Astrocyte (in vitro differentiated cells and primary cell): ENCODE measurements around the gene NEUROG1. TPM values are rescaled to one million over a fixed set of nuclear protein-coding genes. Genes with fewer than 3 reads are reported as not detected.

Experiments used
- DNase-seq: peaks from one replicate; pipeline ENCODE4 v3.0.0-alpha.2; 2010; ENCODE audit warnings: low read depth
- FAIRE-seq: peaks from 2 replicates; lab custom pipeline; 2011; peaks lifted over from hg19 to GRCh38; lab: Jason Lieb, UNC
- H2AFZ ChIP-seq: 2 replicates; pipeline ENCODE4 v1.6.0; 2012; ENCODE audit warnings: low read depth, low read length, inconsistent platforms
- H3K27ac ChIP-seq: 2 replicates; pipeline ENCODE4 v1.5.1; 2011; ENCODE audit warnings: low read depth, low read length, inconsistent platforms
- H3K27me3 ChIP-seq: 2 replicates; pipeline ENCODE4 v1.6.0; 2011; ENCODE audit warnings: low read length, inconsistent platforms; ENCODE audit not compliant: insufficient read depth
- H3K36me3 ChIP-seq: 2 replicates; pipeline ENCODE4 v1.5.1; 2011; ENCODE audit warnings: low read length, inconsistent platforms; ENCODE audit not compliant: insufficient read depth
- H3K4me1 ChIP-seq: 2 replicates; pipeline ENCODE4 v1.5.1; 2011; ENCODE audit warnings: low read length, inconsistent platforms; ENCODE audit not compliant: insufficient read depth
- H3K4me2 ChIP-seq: 2 replicates; pipeline ENCODE4 v1.6.0; 2012; ENCODE audit warnings: low read length, inconsistent platforms
- H3K4me3 ChIP-seq: 2 replicates; pipeline ENCODE4 v1.5.1; 2011; ENCODE audit warnings: low read depth, mild to moderate bottlenecking, low read length, inconsistent platforms; ENCODE audit not compliant: insufficient read depth
- H3K79me2 ChIP-seq: 2 replicates; pipeline ENCODE4 v1.6.0; 2012; ENCODE audit warnings: mild to moderate bottlenecking, low read length, inconsistent platforms; ENCODE audit not compliant: insufficient read depth
- H3K9ac ChIP-seq: 2 replicates; pipeline ENCODE4 v1.6.0; 2012; ENCODE audit warnings: mild to moderate bottlenecking, low read length, inconsistent platforms
- H3K9me3 ChIP-seq: 2 replicates; pipeline ENCODE4 v1.5.1; 2012; ENCODE audit warnings: low read depth, mild to moderate bottlenecking, low read length, inconsistent platforms; ENCODE audit not compliant: insufficient read depth
- H4K20me1 ChIP-seq: 2 replicates; pipeline ENCODE4 v1.6.0; 2012; ENCODE audit warnings: low read length, inconsistent platforms; ENCODE audit not compliant: insufficient read depth
- H3K27ac Mint-ChIP-seq: one replicate; pipeline ENCODE4 v1.8.0; 2021; ENCODE audit warnings: mild to moderate bottlenecking, mixed read lengths; ENCODE audit not compliant: unreplicated experiment
- H3K27me3 Mint-ChIP-seq: one replicate; pipeline ENCODE4 v1.8.0; 2021; ENCODE audit warnings: low read depth, mixed read lengths; ENCODE audit not compliant: unreplicated experiment
- H3K36me3 Mint-ChIP-seq: one replicate; pipeline ENCODE4 v1.8.0; 2021; ENCODE audit warnings: low read depth, mixed read lengths; ENCODE audit not compliant: unreplicated experiment
- H3K4me1 Mint-ChIP-seq: one replicate; pipeline ENCODE4 v1.8.0; 2021; ENCODE audit warnings: low read depth, mixed read lengths; ENCODE audit not compliant: unreplicated experiment
- H3K4me3 Mint-ChIP-seq: one replicate; pipeline ENCODE4 v1.8.0; 2021; ENCODE audit warnings: mild to moderate bottlenecking, moderate library complexity, mixed read lengths; ENCODE audit not compliant: unreplicated experiment
- H3K9me3 Mint-ChIP-seq: one replicate; pipeline ENCODE4 v1.8.0; 2021; ENCODE audit warnings: mild to moderate bottlenecking, mixed read lengths; ENCODE audit not compliant: unreplicated experiment
- EZH2 ChIP-seq: IDR thresholded peaks from 2 replicates; pipeline ENCODE4 v1.6.1; 2012; ENCODE audit warnings: mild to moderate bottlenecking, low read length, inconsistent platforms; ENCODE audit not compliant: insufficient read depth
- total RNA-seq: library from RNA; stranded (reverse); gene quantifications from 2 replicates; pipeline ENCODE4 v1.2.1, GENCODE V29; 2021
- TF ChIP-seq, protein P1 (sequence below): IDR thresholded peaks from 2 replicates; pipeline ENCODE4 v1.5.1; 2011; ENCODE audit warnings: low read depth, mild to moderate bottlenecking, inconsistent platforms, low read length, moderate library complexity; ENCODE audit not compliant: insufficient read depth

The NEUROG1 gene
- total RNA-seq, 1 donor from 2014 or later, result not detected

DNA sequence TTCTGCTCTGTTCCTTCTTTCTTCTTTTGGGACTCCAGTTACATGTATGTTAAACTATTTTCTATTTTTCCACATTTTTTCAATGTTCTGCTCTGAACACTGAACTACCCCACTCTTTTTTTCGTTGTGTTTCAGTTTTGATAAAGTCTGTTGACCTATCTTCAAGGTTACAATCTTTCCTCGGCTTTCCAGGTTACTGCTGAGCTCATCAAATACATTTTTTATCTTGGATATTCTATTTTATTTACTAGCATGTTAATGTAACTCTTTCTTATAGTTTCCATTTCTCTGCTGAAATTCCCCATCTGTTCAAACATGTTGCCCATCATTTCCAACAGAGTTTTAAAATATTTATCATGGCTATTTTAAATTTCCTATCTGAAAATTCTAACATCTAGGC, 13.8 kb downstream of the NEUROG1 start:
- H3K79me2 ChIP-seq, result no peaks in the 10 kb centered on the region
- H2AFZ ChIP-seq, result no peak overlapping the region
- FAIRE-seq, result no peak
- no peaks in the 10 kb centered on the region for H3K36me3 ChIP-seq
- no peak overlapping the region for H3K27ac ChIP-seq
- Mint-ChIP-seq H3K4me3 (no peak overlapping the region), H3K27me3 (peaks cover 71% of the 10 kb centered on the region), H3K36me3 (no peaks in the 10 kb centered on the region), H3K9me3 (peaks cover 28% of the 10 kb centered on the region), H3K27ac (no peak overlapping the region), H3K4me1 (no peaks in the 10 kb centered on the region)
- no peaks in the 10 kb centered on the region for H4K20me1 ChIP-seq
- DNase-seq, result no peak
- H3K4me1 ChIP-seq, result no peaks in the 10 kb centered on the region
- no peak for TF ChIP-seq EZH2
- TF ChIP-seq, protein P1, sequence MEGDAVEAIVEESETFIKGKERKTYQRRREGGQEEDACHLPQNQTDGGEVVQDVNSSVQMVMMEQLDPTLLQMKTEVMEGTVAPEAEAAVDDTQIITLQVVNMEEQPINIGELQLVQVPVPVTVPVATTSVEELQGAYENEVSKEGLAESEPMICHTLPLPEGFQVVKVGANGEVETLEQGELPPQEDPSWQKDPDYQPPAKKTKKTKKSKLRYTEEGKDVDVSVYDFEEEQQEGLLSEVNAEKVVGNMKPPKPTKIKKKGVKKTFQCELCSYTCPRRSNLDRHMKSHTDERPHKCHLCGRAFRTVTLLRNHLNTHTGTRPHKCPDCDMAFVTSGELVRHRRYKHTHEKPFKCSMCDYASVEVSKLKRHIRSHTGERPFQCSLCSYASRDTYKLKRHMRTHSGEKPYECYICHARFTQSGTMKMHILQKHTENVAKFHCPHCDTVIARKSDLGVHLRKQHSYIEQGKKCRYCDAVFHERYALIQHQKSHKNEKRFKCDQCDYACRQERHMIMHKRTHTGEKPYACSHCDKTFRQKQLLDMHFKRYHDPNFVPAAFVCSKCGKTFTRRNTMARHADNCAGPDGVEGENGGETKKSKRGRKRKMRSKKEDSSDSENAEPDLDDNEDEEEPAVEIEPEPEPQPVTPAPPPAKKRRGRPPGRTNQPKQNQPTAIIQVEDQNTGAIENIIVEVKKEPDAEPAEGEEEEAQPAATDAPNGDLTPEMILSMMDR, result no peak
- H3K9me3 ChIP-seq, result no peaks in the 10 kb centered on the region
- H3K27me3 ChIP-seq, result peaks cover 9% of the 10 kb centered on the region
- H3K9ac ChIP-seq, result no peak overlapping the region
- no peak overlapping the region for H3K4me2 ChIP-seq
- no peak overlapping the region for H3K4me3 ChIP-seq

GRCh38 chr5:135517631-135518030, 18.1 kb downstream of the NEUROG1 start:
- Mint-ChIP-seq H3K4me1 (no peaks in the 10 kb centered on the region), H3K27me3 (peaks cover 39% of the 10 kb centered on the region), H3K4me3 (no peak overlapping the region), H3K9me3 (peaks cover 18% of the 10 kb centered on the region), H3K27ac (no peak overlapping the region), H3K36me3 (no peaks in the 10 kb centered on the region)
- TF ChIP-seq EZH2, result no peak
- TF ChIP-seq, protein P1, result no peak
- Histone ChIP-seq H3K9ac (no peak overlapping the region), H3K4me2 (no peak overlapping the region), H3K36me3 (no peaks in the 10 kb centered on the region), H3K79me2 (no peaks in the 10 kb centered on the region), H3K27ac (no peak overlapping the region), H4K20me1 (no peaks in the 10 kb centered on the region), H3K4me3 (no peak overlapping the region), H3K27me3 (peaks cover 3% of the 10 kb centered on the region), H2AFZ (no peak overlapping the region), H3K4me1 (no peaks in the 10 kb centered on the region), H3K9me3 (no peaks in the 10 kb centered on the region)
- FAIRE-seq, result no peak
- DNase-seq, result no peak

DNA sequence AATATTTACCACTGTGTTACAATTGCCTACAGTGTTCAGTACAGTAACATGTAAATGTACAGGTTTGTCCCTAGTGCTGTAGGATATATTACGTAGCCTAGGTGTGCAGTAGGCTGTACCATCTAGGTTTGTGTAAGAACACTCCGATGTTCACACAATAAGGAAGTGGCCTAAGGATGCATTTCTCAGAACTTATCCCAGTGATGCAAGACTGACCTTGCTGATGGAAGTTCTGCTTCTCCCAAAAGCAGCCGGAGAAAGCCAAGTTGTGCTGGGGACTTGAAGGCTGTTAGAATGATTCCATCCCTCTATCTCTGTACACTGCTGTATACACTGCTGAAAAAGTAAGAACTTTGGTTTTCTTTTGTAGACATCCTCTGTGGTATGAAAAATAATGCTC, 21.6 kb downstream of the NEUROG1 start:
- no peak overlapping the region for H3K27ac ChIP-seq
- H3K4me2 ChIP-seq, result no peak overlapping the region
- Mint-ChIP-seq H3K9me3 (peaks cover 9% of the 10 kb centered on the region), H3K27me3 (peaks cover 46% of the 10 kb centered on the region), H3K4me1 (no peaks in the 10 kb centered on the region), H3K36me3 (no peaks in the 10 kb centered on the region), H3K27ac (no peak overlapping the region), H3K4me3 (no peak overlapping the region)
- FAIRE-seq (no peak), DNase-seq (no peak)
- H3K36me3 ChIP-seq, result no peaks in the 10 kb centered on the region
- no peak overlapping the region for H2AFZ ChIP-seq
- H3K27me3 ChIP-seq, result peaks cover 25% of the 10 kb centered on the region
- TF ChIP-seq, protein P1, result no peak
- TF ChIP-seq EZH2, result no peak
- no peaks in the 10 kb centered on the region for H4K20me1 ChIP-seq
- H3K9ac ChIP-seq, result no peak overlapping the region
- H3K9me3 ChIP-seq, result no peaks in the 10 kb centered on the region
- H3K79me2 ChIP-seq, result no peaks in the 10 kb centered on the region
- no peak overlapping the region for H3K4me3 ChIP-seq
- no peaks in the 10 kb centered on the region for H3K4me1 ChIP-seq
